A549 (cell line): Measurements from ENCODE around the gene ZNF521. TPM values are rescaled to one million over a fixed set of nuclear protein-coding genes. Genes with fewer than 3 reads are reported as not detected.

Experiments
- ATAC-seq, 2 experiments: fragments of 200-7000 bp in 1 of 2; fragments of >200 bp in 1 of 2; cut with Nextera tagmentation in 1 of 2; cut with Tn5 transposase in 1 of 2; 3 replicates each; pipeline versions ENCODE4 v1.8.0 to v1.9.1; 2018 to 2020; ENCODE audit warnings: mild to moderate bottlenecking in 1 of 2, moderate library complexity in 1 of 2
- CTCF ChIA-PET: fragments of 300-600 bp; sonication (Branson Sonifier 250); formaldehyde crosslinking; extraction: SDS; loops from one replicate; lab custom pipeline; 2021; ENCODE audit warnings: antibody characterized with exemption, inconsistent platforms; lab: Yijun Ruan, JAX
- POLR2A ChIA-PET: fragments of 350-600 bp; formaldehyde crosslinking; extraction: SDS; loops from one replicate; lab custom pipeline; 2021; ENCODE audit warnings: antibody characterized with exemption, inconsistent platforms; lab: Yijun Ruan, JAX
- DNase-seq, 2 experiments: peaks; one replicate each; pipeline versions ENCODE4 v3.0.0 to v3.0.0-alpha.2; 2011 to 2016; ENCODE audit warnings: low read depth in 1 of 2, low spot score in 1 of 2
- FAIRE-seq: peaks from 2 replicates; lab custom pipeline; 2011; peaks lifted over from hg19 to GRCh38; lab: Jason Lieb, UNC
- H3K27ac ChIP-seq, 2 experiments: fragments of >200 bp; sonication (Bioruptor Twin); formaldehyde crosslinking; 3 replicates each; pipeline ENCODE4 v1.5.1; 2016 to 2017
- H3K4me1 ChIP-seq: fragments of >200 bp; sonication (Bioruptor Twin); formaldehyde crosslinking; 3 replicates; pipeline ENCODE4 v1.6.1; 2016
- H3K4me2 ChIP-seq: fragments of >200 bp; sonication (Bioruptor Twin); formaldehyde crosslinking; 3 replicates; pipeline ENCODE4 v1.6.1; 2016
- H3K4me3 ChIP-seq: fragments of >200 bp; sonication (Bioruptor Twin); formaldehyde crosslinking; 3 replicates; pipeline ENCODE4 v1.5.1; 2016
- H3K9me3 ChIP-seq: fragments of >200 bp; sonication (Bioruptor Twin); formaldehyde crosslinking; 3 replicates; pipeline ENCODE4 v1.6.1; 2016
- CBX2 ChIP-seq: fragments of 200-600 bp; sonication (generic); IDR thresholded peaks from 2 replicates; pipeline ENCODE4 v1.6.1; 2016; ENCODE audit warnings: low read depth, mild to moderate bottlenecking, borderline replicate concordance
- CEBPB ChIP-seq, 2 experiments: fragments of >200 bp in 1 of 2; sonication (Bioruptor Twin) in 1 of 2; formaldehyde crosslinking in 1 of 2; IDR thresholded peaks; 2 replicates each; pipeline ENCODE4 v1.6.1; 2012 to 2016
- CHD2 ChIP-seq: fragments of 150-350 bp; IDR thresholded peaks from 2 replicates; pipeline ENCODE4 v1.6.1; 2014; ENCODE audit warnings: low read length; ENCODE audit not compliant: partially characterized antibody
- EP300 ChIP-seq, 2 experiments: fragments of >200 bp; sonication (Bioruptor Twin); formaldehyde crosslinking; IDR thresholded peaks; 2 replicates in 1 of 2; 3 replicates in 1 of 2; pipeline ENCODE4 v1.6.1; 2016 to 2017
- ESRRA ChIP-seq: fragments of 150-350 bp; IDR thresholded peaks from 2 replicates; pipeline ENCODE4 v1.6.1; 2014; ENCODE audit warnings: mild to moderate bottlenecking, low read length, borderline replicate concordance
- HDAC2 ChIP-seq: fragments of 200-600 bp; sonication (generic); IDR thresholded peaks from 2 replicates; pipeline ENCODE4 v1.6.1; 2016
- HEYL ChIP-seq: fragments of 250-450 bp; sonication (Bioruptor Pico); IDR thresholded peaks from 2 replicates; pipeline ENCODE4 v1.8.0; 2021; ENCODE audit warnings: mild to moderate bottlenecking, moderate library complexity
- HOXB13 ChIP-seq: fragments of 250-450 bp; sonication (Bioruptor Pico); IDR thresholded peaks from 2 replicates; pipeline ENCODE4 v1.5.0; 2020; ENCODE audit warnings: low read depth, mild to moderate bottlenecking, moderate library complexity
- HOXB5 ChIP-seq: fragments of 250-450 bp; sonication (Bioruptor Pico); IDR thresholded peaks from 2 replicates; pipeline ENCODE4 v1.5.0; 2020; ENCODE audit warnings: mild to moderate bottlenecking, moderate library complexity
- JUN ChIP-seq, 2 experiments: fragments of >200 bp; sonication (Bioruptor Twin); formaldehyde crosslinking; IDR thresholded peaks; 2 replicates in 1 of 2; 3 replicates in 1 of 2; pipeline ENCODE4 v1.6.1; 2016 to 2017
- JUNB ChIP-seq: fragments of >200 bp; sonication (Bioruptor Twin); formaldehyde crosslinking; IDR thresholded peaks from 2 replicates; pipeline ENCODE4 v1.6.1; 2016
- KDM5A ChIP-seq: fragments of 200-600 bp; sonication (generic); IDR thresholded peaks from 2 replicates; pipeline ENCODE4 v1.6.1; 2016; ENCODE audit warnings: antibody characterized with exemption, mild to moderate bottlenecking
- MAFK ChIP-seq: fragments of 450-650 bp; IDR thresholded peaks from 2 replicates; pipeline ENCODE4 v1.6.1; 2014; ENCODE audit not compliant: partially characterized antibody
- NPAS2 ChIP-seq: fragments of 250-450 bp; sonication (Bioruptor Pico); IDR thresholded peaks from 2 replicates; pipeline ENCODE4 v1.8.0; 2022; ENCODE audit warnings: mild to moderate bottlenecking, moderate library complexity, borderline replicate concordance
- NR3C1 ChIP-seq: fragments of >200 bp; sonication (Bioruptor Twin); formaldehyde crosslinking; IDR thresholded peaks from 3 replicates; pipeline ENCODE4 v1.6.1; 2017
- POLR2A ChIP-seq: IDR thresholded peaks from 2 replicates; pipeline ENCODE4 v1.6.1; 2012; ENCODE audit warnings: mild to moderate bottlenecking, low read length
- POLR2AphosphoS2 ChIP-seq: conservative IDR thresholded peaks from 2 replicates; pipeline ENCODE4 v1.6.1; 2012; ENCODE audit warnings: low read length, improper control_type of control experiment, inconsistent platforms
- RAD21 ChIP-seq, 2 experiments: fragments of >200 bp in 1 of 2; sonication (Bioruptor Twin) in 1 of 2; formaldehyde crosslinking in 1 of 2; IDR thresholded peaks in 1 of 2; conservative IDR thresholded peaks in 1 of 2; 2 replicates in 1 of 2; 3 replicates in 1 of 2; pipeline ENCODE4 v1.6.1; 2012 to 2018; ENCODE audit warnings: inconsistent platforms in 1 of 2
- RCOR1 ChIP-seq: fragments of 150-350 bp; IDR thresholded peaks from 2 replicates; pipeline ENCODE4 v1.6.1; 2014; ENCODE audit warnings: antibody characterized with exemption, low read length, low read depth
- RFX5 ChIP-seq: fragments of 450-650 bp; IDR thresholded peaks from 2 replicates; pipeline ENCODE4 v1.7.1; 2014; ENCODE audit warnings: antibody characterized with exemption, mild to moderate bottlenecking, moderate library complexity
- SMC3 ChIP-seq: fragments of >200 bp; sonication (Bioruptor Twin); formaldehyde crosslinking; IDR thresholded peaks from 3 replicates; pipeline ENCODE4 v1.6.1; 2018; ENCODE audit warnings: inconsistent platforms
- SREBF2 ChIP-seq: fragments of 450-650 bp; IDR thresholded peaks from 2 replicates; pipeline ENCODE4 v1.6.1; 2014; ENCODE audit warnings: mild to moderate bottlenecking, moderate library complexity
- ZC3H11A ChIP-seq: fragments of 450-650 bp; IDR thresholded peaks from 2 replicates; pipeline ENCODE4 v1.6.1; 2014; ENCODE audit warnings: antibody characterized with exemption, mild to moderate bottlenecking
- WGBS: methylation state at CpG from one replicate; pipeline ENCODE4 v1.1.6; 2017; ENCODE audit errors: missing lambda C conversion rate; 5-methylcytosine and 5-hydroxymethylcytosine counted together
- polyA plus RNA-seq, 4 experiments: library from polyadenylated mRNA; depleted of rRNA in 3 of 4; stranded (reverse); fragments of >200 nt; fragmentation: RNase III in 1 of 4; extraction: RNeasy Plus Mini Kit Qiagen cat#74134 plus additional on column Dnase treatment in 1 of 4; gene quantifications; 2 replicates in 3 of 4; 3 replicates in 1 of 4; pipeline ENCODE4 v1.2.3, GENCODE V29; 2011 to 2017
- TF ChIP-seq, protein P1 (sequence below): fragments of 150-350 bp; IDR thresholded peaks from 2 replicates; pipeline ENCODE4 v1.6.1; 2014; ENCODE audit warnings: low read depth, mild to moderate bottlenecking, low read length
- TF ChIP-seq, protein P2 (sequence below): fragments of >200 bp; sonication (Bioruptor Twin); formaldehyde crosslinking; IDR thresholded peaks from 3 replicates; pipeline ENCODE4 v1.5.1; 2016
- TF ChIP-seq, protein P3 (sequence below): IDR thresholded peaks from 2 replicates; pipeline ENCODE4 v1.6.1; 2012
- TF ChIP-seq, protein P4 (sequence below): IDR thresholded peaks from 2 replicates; pipeline ENCODE4 v1.6.1; 2012; ENCODE audit warnings: low read depth, borderline replicate concordance
- TF ChIP-seq, protein P5 (sequence below): IDR thresholded peaks from 2 replicates; pipeline ENCODE4 v1.6.1; 2012
- TF ChIP-seq, protein P6 (sequence below): fragments of 450-650 bp; IDR thresholded peaks from 2 replicates; pipeline ENCODE4 v1.6.1; 2014; ENCODE audit warnings: antibody characterized with exemption
- TF ChIP-seq, protein P7 (sequence below): fragments of >200 bp; sonication (Bioruptor Twin); formaldehyde crosslinking; IDR thresholded peaks from 2 replicates; pipeline ENCODE4 v1.6.1; 2016
- TF ChIP-seq, protein P8 (sequence below): fragments of 200-600 bp; sonication (generic); IDR thresholded peaks from 2 replicates; pipeline ENCODE4 v1.6.1; 2016; ENCODE audit warnings: antibody characterized with exemption, mild to moderate bottlenecking, moderate library complexity

The ZNF521 gene
- polyA plus RNA-seq, 2 of the 4 experiments (the other 2 are of a cell fraction), result not detected

DNA sequence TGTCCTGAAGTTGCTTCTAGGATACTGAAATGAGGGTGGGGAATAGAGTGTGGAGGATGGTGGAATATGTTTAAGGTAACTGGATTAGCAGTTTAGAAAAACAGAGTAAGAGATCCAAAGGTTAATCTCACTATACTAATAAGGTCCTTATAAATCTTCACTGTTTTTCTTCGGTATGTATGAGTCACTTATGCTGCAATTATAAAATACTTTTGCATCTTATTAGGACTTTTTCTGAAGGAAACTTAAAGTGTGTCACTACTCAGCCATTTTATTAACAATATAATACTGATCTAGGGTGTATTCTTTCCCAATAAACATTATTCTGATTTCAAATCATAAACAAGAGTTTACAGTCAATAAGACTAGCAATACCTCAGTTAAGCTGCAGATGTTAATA is 182.3 kb downstream of the ZNF521 start:
- CTCF ChIA-PET, result no interaction called here
- no peak overlapping the region for H3K27ac ChIP-seq
- H3K4me2 ChIP-seq, result no peak overlapping the region
- TF ChIP-seq HDAC2 (no peak), JUN (IDR thresholded peaks at IDR 0.05) (no peak), RAD21 (conservative IDR thresholded peaks at IDR 0.05 in 1 of 2, IDR thresholded peaks at IDR 0.05 in 1 of 2) (no peak), ESRRA (no peak), ZC3H11A (no peak), RFX5 (no peak), HOXB5 (no peak), CHD2 (no peak), HOXB13 (CRISPR knock-in tag) (no peak), NPAS2 (CRISPR knock-in tag) (no peak), CEBPB (IDR thresholded peaks at IDR 0.05) (no peak), NR3C1 (no peak), POLR2A (no peak), KDM5A (no peak), CBX2 (no peak)
- TF ChIP-seq, protein P1, sequence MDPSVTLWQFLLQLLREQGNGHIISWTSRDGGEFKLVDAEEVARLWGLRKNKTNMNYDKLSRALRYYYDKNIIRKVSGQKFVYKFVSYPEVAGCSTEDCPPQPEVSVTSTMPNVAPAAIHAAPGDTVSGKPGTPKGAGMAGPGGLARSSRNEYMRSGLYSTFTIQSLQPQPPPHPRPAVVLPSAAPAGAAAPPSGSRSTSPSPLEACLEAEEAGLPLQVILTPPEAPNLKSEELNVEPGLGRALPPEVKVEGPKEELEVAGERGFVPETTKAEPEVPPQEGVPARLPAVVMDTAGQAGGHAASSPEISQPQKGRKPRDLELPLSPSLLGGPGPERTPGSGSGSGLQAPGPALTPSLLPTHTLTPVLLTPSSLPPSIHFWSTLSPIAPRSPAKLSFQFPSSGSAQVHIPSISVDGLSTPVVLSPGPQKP, result no peak
- TF ChIP-seq, protein P2, sequence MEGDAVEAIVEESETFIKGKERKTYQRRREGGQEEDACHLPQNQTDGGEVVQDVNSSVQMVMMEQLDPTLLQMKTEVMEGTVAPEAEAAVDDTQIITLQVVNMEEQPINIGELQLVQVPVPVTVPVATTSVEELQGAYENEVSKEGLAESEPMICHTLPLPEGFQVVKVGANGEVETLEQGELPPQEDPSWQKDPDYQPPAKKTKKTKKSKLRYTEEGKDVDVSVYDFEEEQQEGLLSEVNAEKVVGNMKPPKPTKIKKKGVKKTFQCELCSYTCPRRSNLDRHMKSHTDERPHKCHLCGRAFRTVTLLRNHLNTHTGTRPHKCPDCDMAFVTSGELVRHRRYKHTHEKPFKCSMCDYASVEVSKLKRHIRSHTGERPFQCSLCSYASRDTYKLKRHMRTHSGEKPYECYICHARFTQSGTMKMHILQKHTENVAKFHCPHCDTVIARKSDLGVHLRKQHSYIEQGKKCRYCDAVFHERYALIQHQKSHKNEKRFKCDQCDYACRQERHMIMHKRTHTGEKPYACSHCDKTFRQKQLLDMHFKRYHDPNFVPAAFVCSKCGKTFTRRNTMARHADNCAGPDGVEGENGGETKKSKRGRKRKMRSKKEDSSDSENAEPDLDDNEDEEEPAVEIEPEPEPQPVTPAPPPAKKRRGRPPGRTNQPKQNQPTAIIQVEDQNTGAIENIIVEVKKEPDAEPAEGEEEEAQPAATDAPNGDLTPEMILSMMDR, result no peak
- TF ChIP-seq, protein P3, sequence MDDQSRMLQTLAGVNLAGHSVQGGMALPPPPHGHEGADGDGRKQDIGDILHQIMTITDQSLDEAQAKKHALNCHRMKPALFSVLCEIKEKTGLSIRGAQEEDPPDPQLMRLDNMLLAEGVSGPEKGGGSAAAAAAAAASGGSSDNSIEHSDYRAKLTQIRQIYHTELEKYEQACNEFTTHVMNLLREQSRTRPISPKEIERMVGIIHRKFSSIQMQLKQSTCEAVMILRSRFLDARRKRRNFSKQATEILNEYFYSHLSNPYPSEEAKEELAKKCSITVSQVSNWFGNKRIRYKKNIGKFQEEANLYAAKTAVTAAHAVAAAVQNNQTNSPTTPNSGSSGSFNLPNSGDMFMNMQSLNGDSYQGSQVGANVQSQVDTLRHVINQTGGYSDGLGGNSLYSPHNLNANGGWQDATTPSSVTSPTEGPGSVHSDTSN, result no peak
- TF ChIP-seq, protein P4, sequence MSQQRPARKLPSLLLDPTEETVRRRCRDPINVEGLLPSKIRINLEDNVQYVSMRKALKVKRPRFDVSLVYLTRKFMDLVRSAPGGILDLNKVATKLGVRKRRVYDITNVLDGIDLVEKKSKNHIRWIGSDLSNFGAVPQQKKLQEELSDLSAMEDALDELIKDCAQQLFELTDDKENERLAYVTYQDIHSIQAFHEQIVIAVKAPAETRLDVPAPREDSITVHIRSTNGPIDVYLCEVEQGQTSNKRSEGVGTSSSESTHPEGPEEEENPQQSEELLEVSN, result no peak
- TF ChIP-seq, protein P5, sequence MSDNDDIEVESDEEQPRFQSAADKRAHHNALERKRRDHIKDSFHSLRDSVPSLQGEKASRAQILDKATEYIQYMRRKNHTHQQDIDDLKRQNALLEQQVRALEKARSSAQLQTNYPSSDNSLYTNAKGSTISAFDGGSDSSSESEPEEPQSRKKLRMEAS, result no peak
- POLR2A ChIA-PET, result no interaction called here
- no peaks in the 10 kb centered on the region for H3K4me1 ChIP-seq
- FAIRE-seq (no peak), DNase-seq (no peak), ATAC-seq (no peak)
- H3K9me3 ChIP-seq, result no peaks in the 10 kb centered on the region
- no peak overlapping the region for H3K4me3 ChIP-seq
- WGBS, result 0% methylated on average over 1 of the region's 1 CpG

DNA sequence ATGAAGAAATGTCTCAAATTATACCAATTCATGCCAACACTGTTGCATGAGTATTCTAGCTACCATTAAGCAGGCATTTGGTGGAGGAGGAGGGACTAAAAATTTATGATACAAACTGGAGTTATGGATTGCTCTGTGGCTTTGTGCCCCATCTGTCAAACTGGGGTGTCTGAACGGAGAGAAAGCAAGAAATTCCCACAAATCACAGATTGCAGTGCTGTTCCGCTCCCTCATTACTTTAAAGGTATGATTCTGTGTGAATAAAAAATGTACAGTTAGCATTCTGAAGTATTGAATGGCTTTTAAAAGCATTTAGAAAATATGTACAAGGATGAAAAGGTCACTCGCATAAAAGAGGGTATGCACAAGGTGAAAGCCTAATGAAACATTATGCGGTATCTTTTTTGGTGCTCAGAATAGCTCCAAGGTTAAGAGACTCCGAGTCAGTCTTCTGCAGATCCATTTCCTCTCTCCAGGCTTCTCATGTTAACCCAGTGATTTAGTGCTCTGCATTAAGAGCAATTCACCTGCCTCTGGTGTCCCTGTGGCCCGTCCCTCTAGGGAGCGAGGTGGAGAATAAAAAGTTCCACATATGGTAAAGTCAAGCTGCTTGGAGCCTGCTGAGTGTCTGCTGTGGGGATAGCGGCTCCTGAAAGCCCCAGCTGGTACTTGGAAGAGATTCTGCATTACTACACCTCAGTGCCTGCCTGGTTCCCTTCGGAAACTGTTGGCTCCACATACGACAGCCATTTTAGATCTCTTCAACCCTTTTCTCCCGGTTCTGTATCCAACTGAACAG is 184.2 kb downstream of the ZNF521 start:
- CTCF ChIA-PET, result no interaction called here
- no peak for FAIRE-seq
- Histone ChIP-seq H3K27ac (no peak overlapping the region), H3K4me2 (no peak overlapping the region), H3K4me3 (no peak overlapping the region), H3K4me1 (no peaks in the 10 kb centered on the region), H3K9me3 (no peaks in the 10 kb centered on the region)
- POLR2A ChIA-PET, result no interaction called here
- 14% methylated on average over 11 of the region's 11 CpGs for WGBS
- no peak for ATAC-seq
- DNase-seq, result no peak
- TF ChIP-seq, protein P6, sequence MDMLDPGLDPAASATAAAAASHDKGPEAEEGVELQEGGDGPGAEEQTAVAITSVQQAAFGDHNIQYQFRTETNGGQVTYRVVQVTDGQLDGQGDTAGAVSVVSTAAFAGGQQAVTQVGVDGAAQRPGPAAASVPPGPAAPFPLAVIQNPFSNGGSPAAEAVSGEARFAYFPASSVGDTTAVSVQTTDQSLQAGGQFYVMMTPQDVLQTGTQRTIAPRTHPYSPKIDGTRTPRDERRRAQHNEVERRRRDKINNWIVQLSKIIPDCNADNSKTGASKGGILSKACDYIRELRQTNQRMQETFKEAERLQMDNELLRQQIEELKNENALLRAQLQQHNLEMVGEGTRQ, result no peak
- TF ChIP-seq HEYL (CRISPR knock-in tag) (no peak), SMC3 (no peak), EP300 (IDR thresholded peaks at IDR 0.05) (no peak), RCOR1 (no peak), MAFK (no peak), POLR2AphosphoS2 (no peak), POLR2A (no peak), JUNB (no peak), SREBF2 (no peak)
- TF ChIP-seq, protein P7, sequence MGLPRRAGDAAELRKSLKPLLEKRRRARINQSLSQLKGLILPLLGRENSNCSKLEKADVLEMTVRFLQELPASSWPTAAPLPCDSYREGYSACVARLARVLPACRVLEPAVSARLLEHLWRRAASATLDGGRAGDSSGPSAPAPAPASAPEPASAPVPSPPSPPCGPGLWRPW, result no peak
- TF ChIP-seq, protein P8, sequence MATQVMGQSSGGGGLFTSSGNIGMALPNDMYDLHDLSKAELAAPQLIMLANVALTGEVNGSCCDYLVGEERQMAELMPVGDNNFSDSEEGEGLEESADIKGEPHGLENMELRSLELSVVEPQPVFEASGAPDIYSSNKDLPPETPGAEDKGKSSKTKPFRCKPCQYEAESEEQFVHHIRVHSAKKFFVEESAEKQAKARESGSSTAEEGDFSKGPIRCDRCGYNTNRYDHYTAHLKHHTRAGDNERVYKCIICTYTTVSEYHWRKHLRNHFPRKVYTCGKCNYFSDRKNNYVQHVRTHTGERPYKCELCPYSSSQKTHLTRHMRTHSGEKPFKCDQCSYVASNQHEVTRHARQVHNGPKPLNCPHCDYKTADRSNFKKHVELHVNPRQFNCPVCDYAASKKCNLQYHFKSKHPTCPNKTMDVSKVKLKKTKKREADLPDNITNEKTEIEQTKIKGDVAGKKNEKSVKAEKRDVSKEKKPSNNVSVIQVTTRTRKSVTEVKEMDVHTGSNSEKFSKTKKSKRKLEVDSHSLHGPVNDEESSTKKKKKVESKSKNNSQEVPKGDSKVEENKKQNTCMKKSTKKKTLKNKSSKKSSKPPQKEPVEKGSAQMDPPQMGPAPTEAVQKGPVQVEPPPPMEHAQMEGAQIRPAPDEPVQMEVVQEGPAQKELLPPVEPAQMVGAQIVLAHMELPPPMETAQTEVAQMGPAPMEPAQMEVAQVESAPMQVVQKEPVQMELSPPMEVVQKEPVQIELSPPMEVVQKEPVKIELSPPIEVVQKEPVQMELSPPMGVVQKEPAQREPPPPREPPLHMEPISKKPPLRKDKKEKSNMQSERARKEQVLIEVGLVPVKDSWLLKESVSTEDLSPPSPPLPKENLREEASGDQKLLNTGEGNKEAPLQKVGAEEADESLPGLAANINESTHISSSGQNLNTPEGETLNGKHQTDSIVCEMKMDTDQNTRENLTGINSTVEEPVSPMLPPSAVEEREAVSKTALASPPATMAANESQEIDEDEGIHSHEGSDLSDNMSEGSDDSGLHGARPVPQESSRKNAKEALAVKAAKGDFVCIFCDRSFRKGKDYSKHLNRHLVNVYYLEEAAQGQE, result no peak
